K562 (cell line): ENCODE results near the gene ADTRP. TPM values are rescaled to one million over a fixed set of nuclear protein-coding genes. Genes with fewer than 3 reads are reported as not detected.

Experiments
- AFF4 ChIP-seq: sonication (generic); formaldehyde crosslinking; IDR thresholded peaks from 2 replicates; pipeline ENCODE4 v1.8.0; 2023; ENCODE audit warnings: mild to moderate bottlenecking, missing genetic modification reagents
- L3MBTL2 ChIP-seq: fragments of 450-650 bp; IDR thresholded peaks from 2 replicates; pipeline ENCODE4 v1.6.1; 2016; ENCODE audit warnings: mild to moderate bottlenecking, moderate library complexity
- LEF1 ChIP-seq: fragments of 450-650 bp; IDR thresholded peaks from 2 replicates; pipeline ENCODE4 v1.6.1; 2016; ENCODE audit warnings: mild to moderate bottlenecking
- RAD51 ChIP-seq: fragments of 450-650 bp; IDR thresholded peaks from 2 replicates; pipeline ENCODE4 v1.7.1; 2016; ENCODE audit warnings: low read depth, mild to moderate bottlenecking, borderline replicate concordance
- SRSF3 ChIP-seq: fragments of 200-400 bp; formaldehyde crosslinking; IDR thresholded peaks from 2 replicates; pipeline ENCODE4 v1.6.1; 2016; ENCODE audit warnings: mild to moderate bottlenecking, low read length, moderate library complexity; ENCODE audit not compliant: insufficient read depth
- TAF9B ChIP-seq: fragments of 450-650 bp; IDR thresholded peaks from 2 replicates; pipeline ENCODE4 v1.6.1; 2018; ENCODE audit warnings: mild to moderate bottlenecking; ENCODE audit not compliant: partially characterized antibody
- USF2 ChIP-seq: sonication (generic); formaldehyde crosslinking; IDR thresholded peaks from 2 replicates; pipeline ENCODE4 v1.5.0; 2020; ENCODE audit warnings: missing genetic modification reagents
- polyA plus RNA-seq, 8 experiments: library from polyadenylated mRNA; depleted of rRNA in 4 of 8; stranded (reverse) in 5 of 8; unstranded in 3 of 8; fragments of >200 nt; fragmentation: Nextera tagmentation in 2 of 8; fragmentation: Illumina TruSeq in 1 of 8; extraction: Ambion mirVana in 2 of 8; extraction: Trizol in 1 of 8; gene quantifications; 2 replicates each; pipeline versions ENCODE4 v1.2.1 to v1.2.3, GENCODE V29; 2011 to 2014; ENCODE audit warnings: inconsistent platforms in 1 of 8, missing spikeins in 1 of 8
- total RNA-seq, 7 experiments: library from RNA; depleted of rRNA in 6 of 7; stranded (reverse); fragments of >200 nt in 6 of 7; fragmentation: Illumina TruSeq in 2 of 7; extraction: Trizol in 2 of 7; gene quantifications; 2 replicates each; pipeline versions ENCODE4 v1.2.1 to v1.2.3, GENCODE V29; 2011 to 2021; ENCODE audit warnings: low replicate concordance in 1 of 7
- TF ChIP-seq, protein P1 (sequence below): fragments of 250-450 bp; sonication (Bioruptor Pico); IDR thresholded peaks from 2 replicates; pipeline ENCODE4 v1.8.0; 2022; ENCODE audit warnings: moderate library complexity, mild to moderate bottlenecking, inconsistent platforms
- TF ChIP-seq, protein P2 (sequence below), 2 experiments: fragments of 450-650 bp; formaldehyde crosslinking in 1 of 2; IDR thresholded peaks; 2 replicates each; pipeline versions ENCODE4 v1.4.0 to v1.6.1; 2014 to 2020; ENCODE audit warnings: mild to moderate bottlenecking in 2 of 2, borderline replicate concordance in 1 of 2, low read depth in 1 of 2
- TF ChIP-seq, protein P3 (sequence below): fragments of 450-650 bp; IDR thresholded peaks from 2 replicates; pipeline ENCODE4 v1.6.1; 2016
- TF ChIP-seq, protein P4 (sequence below): fragments of 450-650 bp; IDR thresholded peaks from one replicate; pipeline ENCODE4 v1.6.1; 2018; ENCODE audit warnings: mild to moderate bottlenecking, moderate library complexity; ENCODE audit not compliant: partially characterized antibody

ADTRP gene
- total and polyA plus RNA-seq, 9 of the 15 experiments (the other 6 are each of a cell fraction or from before 2014, with no cell fraction given) = 7.4 to 24.0 (median 13.6) TPM

GRCh38 chr6:11771473-11772048 is 7.0 kb downstream of the ADTRP start (continued):
- TF ChIP-seq, protein P1, sequence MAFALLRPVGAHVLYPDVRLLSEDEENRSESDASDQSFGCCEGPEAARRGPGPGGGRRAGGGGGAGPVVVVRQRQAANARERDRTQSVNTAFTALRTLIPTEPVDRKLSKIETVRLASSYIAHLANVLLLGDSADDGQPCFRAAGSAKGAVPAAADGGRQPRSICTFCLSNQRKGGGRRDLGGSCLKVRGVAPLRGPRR (CRISPR knock-in tag) = 0 out of 2 replicates have a peak, but pooled peaks have one; percentile 27
- TF ChIP-seq SRSF3 (no peak), L3MBTL2 (peak; percentile 36; the same call in 1 of the 2 replicates), TAF9B (no peak), RAD51 (peak; percentile 45; the same call in 1 of the 2 replicates), AFF4 (CRISPR knock-in tag) (no peak), LEF1 (no peak), USF2 (CRISPR knock-in tag) (peak; percentile 60)
- TF ChIP-seq, protein P2, sequence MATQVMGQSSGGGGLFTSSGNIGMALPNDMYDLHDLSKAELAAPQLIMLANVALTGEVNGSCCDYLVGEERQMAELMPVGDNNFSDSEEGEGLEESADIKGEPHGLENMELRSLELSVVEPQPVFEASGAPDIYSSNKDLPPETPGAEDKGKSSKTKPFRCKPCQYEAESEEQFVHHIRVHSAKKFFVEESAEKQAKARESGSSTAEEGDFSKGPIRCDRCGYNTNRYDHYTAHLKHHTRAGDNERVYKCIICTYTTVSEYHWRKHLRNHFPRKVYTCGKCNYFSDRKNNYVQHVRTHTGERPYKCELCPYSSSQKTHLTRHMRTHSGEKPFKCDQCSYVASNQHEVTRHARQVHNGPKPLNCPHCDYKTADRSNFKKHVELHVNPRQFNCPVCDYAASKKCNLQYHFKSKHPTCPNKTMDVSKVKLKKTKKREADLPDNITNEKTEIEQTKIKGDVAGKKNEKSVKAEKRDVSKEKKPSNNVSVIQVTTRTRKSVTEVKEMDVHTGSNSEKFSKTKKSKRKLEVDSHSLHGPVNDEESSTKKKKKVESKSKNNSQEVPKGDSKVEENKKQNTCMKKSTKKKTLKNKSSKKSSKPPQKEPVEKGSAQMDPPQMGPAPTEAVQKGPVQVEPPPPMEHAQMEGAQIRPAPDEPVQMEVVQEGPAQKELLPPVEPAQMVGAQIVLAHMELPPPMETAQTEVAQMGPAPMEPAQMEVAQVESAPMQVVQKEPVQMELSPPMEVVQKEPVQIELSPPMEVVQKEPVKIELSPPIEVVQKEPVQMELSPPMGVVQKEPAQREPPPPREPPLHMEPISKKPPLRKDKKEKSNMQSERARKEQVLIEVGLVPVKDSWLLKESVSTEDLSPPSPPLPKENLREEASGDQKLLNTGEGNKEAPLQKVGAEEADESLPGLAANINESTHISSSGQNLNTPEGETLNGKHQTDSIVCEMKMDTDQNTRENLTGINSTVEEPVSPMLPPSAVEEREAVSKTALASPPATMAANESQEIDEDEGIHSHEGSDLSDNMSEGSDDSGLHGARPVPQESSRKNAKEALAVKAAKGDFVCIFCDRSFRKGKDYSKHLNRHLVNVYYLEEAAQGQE (IDR thresholded peaks at IDR 0.05; ENCODE audit: borderline replicate concordance) = no peak
- TF ChIP-seq, protein P2 (CRISPR knock-in tag; IDR thresholded peaks at IDR 0.05; ENCODE audit: low read depth) = no peak
- TF ChIP-seq, protein P3, sequence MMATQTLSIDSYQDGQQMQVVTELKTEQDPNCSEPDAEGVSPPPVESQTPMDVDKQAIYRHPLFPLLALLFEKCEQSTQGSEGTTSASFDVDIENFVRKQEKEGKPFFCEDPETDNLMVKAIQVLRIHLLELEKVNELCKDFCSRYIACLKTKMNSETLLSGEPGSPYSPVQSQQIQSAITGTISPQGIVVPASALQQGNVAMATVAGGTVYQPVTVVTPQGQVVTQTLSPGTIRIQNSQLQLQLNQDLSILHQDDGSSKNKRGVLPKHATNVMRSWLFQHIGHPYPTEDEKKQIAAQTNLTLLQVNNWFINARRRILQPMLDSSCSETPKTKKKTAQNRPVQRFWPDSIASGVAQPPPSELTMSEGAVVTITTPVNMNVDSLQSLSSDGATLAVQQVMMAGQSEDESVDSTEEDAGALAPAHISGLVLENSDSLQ = no peak
- TF ChIP-seq, protein P4, sequence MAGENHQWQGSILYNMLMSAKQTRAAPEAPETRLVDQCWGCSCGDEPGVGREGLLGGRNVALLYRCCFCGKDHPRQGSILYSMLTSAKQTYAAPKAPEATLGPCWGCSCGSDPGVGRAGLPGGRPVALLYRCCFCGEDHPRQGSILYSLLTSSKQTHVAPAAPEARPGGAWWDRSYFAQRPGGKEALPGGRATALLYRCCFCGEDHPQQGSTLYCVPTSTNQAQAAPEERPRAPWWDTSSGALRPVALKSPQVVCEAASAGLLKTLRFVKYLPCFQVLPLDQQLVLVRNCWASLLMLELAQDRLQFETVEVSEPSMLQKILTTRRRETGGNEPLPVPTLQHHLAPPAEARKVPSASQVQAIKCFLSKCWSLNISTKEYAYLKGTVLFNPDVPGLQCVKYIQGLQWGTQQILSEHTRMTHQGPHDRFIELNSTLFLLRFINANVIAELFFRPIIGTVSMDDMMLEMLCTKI = no peak
